Activated CD8-positive, alpha-beta memory T cell treated with anti-CD3 and anti-CD28 coated beads, Interleukin-2, amount 50 U/mL, for 48 hours (primary cell): ENCODE results near the gene RPP40.
"Not testable (repeated sequence)": the region's sequence is repeated elsewhere in the genome, so short reads cannot be mapped to it uniquely, and the experiment has no call there.

Experiments used
- DNase-seq: peaks from one replicate; pipeline ENCODE4 v3.0.0-alpha.2; 2020

Gene RPP40

DNA sequence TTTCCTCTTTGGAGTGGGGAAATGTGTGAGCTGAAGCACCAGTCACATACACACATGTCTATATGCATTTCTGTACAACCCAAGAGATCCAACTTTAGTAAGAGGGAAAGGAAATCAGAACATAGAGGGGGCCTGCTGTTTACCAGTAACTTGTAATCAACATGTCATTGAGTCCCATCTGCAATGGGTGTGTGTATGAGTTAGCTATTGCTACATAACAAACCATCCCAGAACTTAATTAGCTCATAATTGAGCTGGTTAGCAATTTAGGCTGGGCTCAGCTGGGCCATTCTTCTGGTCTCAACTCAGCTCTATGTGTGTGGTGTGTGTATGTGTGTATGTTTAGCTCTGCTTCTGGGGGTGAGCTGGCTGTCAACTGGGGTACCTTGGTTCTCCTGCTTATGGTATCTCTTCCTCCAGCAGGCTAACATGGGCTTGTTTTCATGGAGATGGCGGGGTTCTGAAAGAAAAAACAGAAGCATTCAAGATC, 10.3 kb upstream of the RPP40 start:
- DNase-seq: no peak

DNA sequence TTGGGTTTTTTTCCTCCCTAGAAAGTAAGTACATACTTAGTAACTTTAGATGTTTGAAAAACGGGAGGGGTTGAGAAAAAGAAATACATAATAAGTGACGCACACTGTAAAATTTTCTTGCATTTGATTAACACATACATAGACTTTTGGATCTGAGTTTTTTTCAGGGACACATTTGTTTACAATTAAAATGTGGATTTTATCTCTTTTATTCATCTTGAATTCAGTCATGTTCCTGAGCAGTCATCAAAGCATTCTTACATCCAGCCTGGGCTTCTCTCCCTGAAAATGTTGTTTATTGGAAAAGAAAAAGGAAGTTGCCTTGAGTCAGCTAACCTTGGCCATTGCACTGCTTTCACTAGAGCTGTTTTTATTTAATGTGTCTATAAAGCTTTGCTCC, 8.7 kb upstream of the RPP40 start:
- no peak for DNase-seq

DNA sequence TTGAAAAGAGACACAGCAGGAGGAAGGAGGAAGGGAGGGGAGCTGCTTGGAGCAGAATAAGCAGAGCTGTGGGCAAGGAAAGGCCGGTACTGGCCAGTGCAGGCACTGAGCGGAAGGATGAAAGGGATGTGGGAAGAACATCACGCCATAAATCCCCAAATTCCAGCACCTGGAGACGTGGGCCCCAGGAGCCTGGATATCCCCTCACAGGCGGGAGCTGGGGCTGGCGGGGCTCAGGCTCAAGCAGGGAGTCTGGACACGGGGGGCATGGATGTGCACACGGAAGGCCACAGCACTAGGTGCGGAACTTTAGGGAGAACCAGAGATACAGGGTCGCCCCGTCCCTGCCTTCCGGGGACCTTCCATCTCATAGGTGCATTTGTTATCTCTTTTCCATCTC, 7.5 kb upstream of the RPP40 start:
- no peak for DNase-seq

DNA sequence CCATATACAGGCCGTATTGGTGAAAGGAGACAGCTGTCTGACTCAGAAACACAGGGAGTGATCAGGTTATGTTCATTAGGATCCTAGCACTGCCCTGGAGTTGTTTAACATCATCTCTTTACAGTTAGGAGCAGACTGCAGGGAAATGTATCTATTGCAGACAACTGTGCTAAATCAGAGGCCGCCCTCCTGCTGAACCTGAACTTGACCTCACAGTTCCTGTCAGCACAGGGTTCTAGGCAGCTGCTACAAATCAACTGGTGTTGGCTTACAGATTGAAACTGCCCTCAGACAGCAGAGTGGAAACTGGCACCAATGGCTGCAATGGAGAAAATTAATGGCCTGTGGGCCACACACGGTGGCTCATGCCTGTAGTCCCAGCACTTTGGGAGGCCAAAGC, 3.7 kb upstream of the RPP40 start:
- DNase-seq: no peak

DNA sequence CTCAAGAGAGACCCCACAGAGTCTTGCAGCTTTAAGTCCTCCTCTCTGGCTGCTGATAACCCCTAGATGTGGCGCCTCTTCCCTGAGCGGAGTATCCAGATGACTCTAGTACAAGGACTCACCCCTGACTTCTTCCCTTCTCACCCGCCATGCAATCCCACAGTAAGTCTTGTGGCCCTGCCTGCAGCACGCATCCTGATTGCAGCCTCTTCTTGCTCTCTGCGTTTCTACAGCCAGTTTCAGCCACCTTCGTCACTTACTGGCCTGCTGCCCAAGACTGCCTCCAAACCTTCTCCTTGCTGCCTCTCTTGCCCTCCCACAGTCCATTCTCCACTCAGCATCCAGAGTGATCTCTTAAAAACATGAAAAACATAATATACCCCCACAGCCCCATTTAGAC, 2.4 kb upstream of the RPP40 start:
- DNase-seq: no peak

DNA sequence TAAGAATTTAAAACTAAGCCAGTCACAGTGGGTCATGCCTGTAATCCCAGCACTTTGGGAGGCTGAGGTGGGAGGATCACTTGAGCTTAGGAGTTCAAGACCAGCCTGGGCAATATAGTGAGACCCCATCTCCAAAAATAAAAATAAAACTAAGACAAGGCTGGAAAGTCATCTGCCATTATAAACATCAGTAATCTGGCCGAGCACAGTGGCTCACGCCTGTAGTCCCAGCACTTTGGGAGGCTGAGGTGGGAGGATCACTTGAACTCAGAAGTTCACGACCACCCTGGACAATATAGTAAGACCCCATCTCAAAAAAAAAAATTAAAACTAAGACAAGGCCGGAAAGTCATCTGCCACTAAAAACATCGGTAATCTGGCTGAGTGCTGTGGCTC, 1.2 kb upstream of the RPP40 start:
- DNase-seq: not testable (repeated sequence)

DNA sequence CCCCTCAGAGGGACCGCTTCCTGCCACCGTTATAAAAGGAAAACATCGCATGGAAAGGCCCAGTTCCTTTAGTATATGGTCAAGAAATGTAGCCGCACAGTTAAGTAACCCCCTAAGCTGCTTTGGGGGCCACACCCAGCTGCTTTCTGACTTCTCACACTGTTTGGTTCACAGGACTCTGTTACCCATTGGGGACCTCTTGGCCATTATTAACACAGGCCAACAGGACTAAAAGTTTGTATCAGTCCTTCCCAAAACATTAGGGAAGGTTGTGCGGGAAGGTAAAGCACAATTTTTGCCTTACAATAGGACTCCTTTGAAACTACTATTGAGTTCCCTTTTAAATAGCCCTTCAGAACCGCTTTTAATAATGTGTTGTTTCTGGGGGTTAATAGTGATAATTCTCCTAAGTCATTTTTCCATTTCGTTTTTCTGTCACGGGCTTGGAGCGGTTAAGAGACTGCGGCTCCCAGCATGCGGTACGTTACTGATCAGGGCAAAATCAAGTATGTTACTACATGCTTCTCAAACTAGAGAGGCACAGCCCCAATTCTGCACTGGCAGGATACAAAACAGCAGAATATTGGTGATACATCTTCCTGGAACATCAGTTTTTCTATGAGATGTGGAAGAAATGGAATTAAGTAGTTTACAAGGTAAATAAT, 668 bp upstream of the RPP40 start:
- no peak for DNase-seq

DNA sequence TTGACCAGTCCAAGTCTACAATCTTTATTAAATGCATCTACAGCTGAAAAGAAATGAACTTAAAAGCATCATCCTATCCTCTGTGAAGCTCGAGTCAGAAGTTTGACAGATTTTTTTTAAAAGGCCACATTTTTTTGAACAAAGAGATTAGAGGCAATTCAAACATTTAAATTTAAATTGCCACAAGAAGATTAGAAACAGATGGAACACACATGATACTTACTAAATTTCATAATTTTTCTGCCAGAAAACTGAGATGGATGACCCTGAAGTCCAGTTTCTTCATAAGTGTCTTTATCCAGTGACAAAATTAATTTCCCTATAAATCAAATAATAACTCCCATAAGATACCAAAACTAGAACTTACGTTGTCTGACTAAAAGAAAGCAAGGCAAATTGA, 4.3 kb downstream of the RPP40 start:
- DNase-seq: no peak

DNA sequence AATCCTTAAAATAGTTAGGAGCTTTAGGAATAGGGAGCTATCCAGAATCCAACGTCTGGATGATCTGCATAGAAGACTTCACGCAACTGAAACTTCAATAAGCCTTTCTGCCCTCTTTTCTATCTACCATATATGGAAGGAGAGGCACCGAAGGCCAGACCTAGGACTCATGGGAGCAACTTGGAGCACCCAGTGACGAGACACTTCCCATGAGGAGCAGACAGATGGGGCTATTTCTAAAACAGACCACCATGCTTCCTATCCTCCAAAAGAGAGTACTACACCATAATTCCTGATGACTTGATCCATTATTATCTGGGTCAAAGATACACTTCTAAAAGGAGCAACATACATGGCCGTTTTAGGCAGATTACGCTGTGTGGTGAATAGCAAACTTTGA, 6.0 kb downstream of the RPP40 start:
- no peak for DNase-seq

DNA sequence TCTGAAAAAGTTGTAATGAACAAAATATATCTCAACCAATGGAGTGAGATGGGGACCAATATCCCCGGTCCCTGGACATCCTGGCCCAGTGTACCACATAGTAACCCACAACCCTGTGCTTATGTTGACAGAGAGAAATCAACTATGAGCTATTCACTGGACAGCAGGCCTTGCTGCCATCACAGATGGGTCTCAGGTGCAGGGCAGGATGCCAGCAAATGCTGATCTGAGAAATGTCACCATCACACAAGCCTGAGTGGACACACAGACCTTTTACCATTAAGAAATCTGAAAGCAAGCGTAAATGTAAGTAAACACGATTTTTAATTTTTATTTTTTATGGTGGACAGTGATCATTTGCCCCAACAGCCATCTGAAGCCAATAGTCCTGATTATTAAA, 9.1 kb downstream of the RPP40 start:
- no peak for DNase-seq

DNA sequence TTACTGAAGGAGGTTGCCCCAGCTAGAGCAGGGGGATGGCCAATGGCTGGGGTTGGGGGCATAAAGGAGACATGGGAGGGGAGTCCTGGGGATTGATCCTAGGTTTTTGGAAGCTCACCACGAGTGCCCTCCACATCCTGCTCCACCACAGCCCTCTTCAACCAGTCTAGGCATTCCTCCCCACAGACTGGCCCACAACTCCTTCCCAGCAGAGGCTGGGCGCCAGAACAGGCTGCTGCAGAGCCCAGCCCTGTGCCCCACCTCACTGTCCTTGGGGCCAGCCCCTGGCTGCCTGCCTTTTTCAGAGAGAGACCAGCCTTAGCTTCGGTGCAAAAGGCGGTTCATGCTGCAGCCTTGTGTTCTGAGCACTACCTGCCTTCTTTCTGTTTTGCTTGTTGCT, 16.4 kb downstream of the RPP40 start:
- no peak for DNase-seq

DNA sequence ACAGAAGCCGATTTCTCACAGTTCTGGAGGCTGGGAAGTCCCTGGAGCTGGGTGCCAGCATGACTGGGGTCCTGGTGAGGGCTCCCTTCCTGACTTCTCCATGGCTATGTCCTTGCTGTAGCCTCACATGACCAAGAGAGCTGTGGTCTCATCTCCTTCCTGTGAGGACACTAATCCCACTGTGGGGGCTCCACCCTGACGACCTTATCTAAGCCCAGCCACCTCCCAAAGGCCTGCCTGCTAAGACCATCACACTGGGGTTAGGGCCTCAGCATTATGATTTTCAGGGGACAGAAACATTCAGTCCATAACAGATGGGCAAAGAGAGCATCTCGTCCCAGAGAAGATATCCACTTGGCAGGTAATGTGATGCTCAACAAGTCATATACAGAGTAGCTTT, 16.8 kb downstream of the RPP40 start:
- no peak for DNase-seq

DNA sequence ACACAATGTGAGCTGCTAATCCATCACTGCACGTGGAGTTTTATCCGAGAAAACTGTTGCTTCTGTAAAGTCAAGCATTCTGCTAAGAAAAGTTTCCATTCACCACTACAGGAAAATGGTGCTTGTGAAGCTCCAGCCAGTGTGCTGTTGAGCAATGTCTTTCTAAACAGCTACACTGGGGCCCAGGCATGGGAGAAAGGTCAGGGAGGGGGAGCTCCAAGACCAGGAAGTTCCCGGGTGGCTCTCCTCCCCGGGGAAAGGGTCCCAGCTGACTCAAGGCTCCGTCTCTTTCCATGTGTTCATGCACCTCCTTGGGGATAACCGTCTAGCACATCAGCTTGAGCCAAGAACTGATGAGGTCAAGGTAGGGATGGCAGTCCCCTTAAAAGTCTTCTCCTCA, 20.5 kb downstream of the RPP40 start:
- no peak for DNase-seq

DNA sequence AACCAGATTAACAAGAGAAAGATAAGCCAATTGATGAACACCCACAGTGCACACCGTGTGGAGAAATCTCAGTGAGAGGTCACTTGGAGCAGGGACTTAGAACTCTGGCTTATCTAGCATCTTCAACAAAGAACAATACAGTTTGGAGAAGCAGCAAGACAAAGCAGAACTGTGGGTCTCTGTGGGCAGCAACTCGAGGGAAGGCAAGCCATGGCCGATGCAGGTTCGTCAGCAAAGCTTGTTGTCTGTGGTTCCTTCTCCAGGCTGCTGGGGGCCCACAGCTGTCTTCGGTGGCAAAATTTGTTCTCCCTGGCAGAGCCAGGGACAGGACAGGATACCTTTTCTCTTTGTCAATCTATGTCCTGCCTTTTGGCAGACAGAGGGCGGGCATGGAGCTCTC, 22.1 kb downstream of the RPP40 start:
- no peak for DNase-seq

DNA sequence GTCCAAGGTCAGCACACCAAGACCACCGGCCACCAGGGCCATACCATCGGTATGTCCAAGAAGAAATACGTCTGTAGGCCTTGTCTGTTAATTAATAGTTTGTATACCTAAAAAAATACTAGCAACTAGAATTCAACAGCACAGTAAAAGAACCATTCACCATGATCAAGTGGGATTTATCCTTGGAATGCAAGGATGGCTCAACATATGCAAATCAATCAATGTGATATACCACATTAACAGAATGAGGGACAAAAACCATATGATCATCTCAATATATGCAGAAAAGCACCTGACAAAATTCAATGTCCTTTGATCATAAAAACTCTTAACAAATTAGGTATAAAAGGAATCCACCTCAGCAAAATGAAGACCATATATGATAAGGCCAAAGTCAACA, 24.4 kb downstream of the RPP40 start:
- no peak for DNase-seq

DNA sequence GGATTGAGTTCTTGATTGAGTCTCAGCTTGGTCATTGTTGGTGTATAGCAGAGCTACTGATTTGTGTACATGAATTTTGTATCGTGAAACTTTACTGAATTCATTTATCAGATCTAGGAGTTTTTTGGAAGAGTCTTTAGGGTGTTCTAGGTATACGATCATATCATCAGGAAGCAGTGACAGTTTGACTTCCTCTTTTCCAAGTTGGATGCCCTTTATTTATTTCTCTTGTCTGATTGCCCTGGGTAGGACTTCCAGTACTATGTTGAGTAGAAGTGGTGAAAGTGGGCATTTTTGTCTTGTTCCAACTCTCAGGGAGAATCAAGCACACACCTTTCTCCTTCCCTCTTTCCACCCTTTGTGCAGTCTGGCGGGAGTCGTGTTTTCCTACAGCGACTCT, 26.4 kb downstream of the RPP40 start:
- no peak for DNase-seq

DNA sequence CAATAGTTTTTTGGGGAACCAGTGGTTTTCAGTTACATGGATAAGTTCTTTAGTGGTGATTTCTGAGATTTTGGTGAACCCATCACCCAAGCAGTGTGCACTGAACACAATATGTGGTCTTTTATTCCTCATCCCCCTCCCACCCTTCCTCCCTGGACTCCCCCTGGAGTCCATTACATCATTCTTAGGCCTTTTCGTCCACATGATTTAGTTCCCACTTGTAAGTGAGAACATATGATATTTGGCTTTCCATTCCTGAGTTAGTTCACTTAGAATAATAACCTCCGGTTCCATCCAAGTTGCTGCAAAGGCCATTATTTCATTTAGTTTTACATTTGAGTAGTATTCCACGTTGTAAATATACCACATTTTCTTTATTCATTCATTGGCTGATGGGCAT, 28.3 kb downstream of the RPP40 start:
- DNase-seq: no peak

DNA sequence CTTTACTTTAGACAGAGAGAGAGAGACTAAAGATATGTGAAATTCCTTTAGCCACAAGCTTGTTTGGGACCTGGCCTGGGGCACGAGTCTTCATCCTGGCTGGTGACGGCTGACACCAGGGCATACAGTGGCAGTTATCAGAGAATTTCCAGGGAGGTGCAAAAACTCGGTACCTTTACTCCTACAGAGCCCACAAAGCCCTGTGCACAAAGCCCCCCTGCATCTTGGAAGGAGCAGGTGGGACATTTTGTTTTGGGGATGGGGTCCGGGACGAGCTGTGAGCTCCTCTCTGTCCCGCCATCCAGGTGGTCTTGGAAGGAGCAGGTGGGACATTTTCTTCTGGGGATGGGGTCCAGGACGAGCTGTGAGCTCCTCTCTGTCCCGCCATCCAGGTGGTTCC, 28.9 kb downstream of the RPP40 start:
- no peak for DNase-seq

DNA sequence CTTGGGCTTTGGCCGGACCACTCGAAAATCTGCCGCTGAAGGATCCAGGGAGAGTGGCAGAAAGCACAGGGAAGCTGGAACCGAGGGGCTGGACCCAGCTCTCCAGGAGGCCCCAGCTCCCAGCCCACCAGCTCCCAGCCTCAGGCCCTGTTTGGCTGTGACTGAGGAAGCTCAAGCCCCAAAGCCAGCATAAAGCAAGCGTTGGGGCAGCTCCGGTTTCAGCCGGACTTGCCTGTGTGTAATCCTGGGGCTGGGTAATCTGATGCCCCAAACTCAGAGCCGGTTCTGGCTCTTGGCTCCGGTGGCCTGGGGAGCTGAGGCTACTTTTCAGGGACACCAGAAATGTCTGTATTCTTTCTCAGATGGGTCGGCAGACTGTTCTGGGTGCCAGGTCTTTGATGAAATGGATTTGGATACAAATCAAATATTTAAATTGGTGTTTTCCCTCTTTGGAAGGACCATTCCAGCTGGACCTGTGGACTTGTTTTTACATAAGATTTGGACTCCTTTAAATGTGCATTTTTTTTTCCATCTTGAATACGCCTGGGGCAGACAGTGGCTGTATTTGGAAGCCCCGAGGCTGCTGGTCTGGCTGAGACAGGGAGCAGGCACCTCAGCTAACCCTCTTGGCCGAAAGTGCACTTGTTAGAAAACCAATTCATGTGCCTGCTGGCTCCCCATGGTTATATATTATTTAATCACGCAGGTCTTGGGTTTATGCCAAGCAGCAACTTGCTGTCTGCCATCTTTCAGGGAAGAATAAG, 29.7 kb downstream of the RPP40 start:
- no peak for DNase-seq

DNA sequence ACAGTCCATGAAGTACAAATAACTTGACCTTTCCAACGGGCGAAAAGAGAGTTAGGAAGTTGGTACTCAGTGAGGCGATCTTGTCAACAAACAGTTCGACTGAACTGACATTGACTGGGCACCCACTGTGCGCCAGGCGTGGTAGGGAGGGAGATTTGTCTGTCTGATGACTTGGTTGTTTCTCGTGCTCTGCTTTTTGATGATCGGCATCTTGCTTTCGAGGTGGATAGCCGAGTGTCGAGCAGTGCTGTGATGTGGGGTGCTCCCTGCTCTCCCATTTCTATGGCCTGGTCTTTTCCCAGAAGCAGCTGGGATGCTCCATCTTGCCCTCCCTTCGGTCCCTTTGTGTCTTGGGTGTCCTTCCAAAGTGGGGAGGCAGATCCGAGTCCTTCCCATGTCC, 30.4 kb downstream of the RPP40 start:
- no peak for DNase-seq

DNA sequence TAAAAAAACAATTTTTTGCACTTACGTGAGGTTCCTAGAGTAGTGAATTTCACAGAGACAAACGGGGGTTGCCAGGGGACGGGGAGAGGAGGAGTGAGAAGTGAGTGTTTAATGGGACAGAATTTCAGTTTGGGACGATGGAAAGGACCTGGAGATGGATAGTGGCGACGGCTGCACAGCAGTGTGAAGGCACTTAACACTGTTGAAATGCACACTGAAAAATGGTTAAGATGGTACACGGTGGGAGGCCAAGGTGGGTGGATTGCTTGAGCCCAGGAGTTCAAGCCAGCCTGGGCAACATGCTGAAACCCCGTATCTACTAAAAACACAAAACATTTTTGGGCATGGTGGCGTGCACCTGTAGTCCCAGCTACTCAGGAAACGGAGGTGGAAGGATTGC, 31.4 kb downstream of the RPP40 start:
- no peak for DNase-seq

DNA sequence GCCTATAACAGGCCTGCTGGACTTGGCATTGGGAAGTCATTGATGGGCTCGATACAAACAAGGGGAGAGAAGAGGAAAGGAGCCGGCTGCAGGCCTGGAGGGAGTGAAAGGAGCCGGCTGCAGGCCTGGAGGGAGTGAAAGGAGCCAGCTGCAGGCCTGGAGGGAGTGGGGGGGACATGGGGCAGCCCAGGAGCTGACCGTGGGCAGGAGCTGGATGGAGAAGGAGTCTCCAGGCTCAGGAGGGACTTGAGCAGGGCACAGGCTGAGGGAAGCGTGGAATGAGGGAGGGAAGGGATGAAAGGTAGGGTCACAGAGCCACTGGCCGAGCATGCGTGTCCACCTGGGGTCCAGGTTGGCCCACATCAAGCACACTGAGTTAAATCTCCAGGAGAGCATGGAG, 32.0 kb downstream of the RPP40 start:
- DNase-seq: no peak

DNA sequence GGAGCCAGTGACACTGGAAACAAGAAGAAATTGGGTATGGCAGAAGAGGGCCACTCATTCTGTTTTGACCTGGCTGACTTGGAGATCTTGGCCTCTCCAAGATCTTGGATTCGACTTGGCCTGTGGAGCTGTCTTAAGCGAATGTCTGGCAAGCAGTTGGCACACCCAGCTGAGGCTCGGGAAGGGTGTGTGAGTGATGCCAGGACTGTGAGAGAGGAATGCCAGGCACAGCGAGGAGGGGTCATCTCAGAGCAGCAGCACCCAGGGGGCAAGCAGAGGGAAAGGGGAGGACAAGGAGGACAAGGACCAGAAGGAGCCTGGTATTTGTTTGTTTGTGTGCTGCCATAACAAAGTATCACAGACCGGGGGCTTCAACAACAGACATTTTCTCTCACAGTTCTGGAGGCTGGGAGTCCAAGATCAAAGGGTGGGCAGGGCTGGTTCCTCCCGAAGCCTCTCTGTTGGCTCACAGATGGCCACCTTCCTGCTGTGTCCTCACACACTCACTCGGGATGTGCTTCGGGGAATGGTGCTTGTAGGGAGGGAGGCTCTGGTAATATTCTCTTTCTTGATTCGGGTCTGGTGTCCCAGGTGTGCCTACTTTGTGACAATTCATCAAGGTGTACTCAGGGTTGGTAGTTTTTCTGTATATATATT, 33.0 kb downstream of the RPP40 start:
- DNase-seq: no peak

DNA sequence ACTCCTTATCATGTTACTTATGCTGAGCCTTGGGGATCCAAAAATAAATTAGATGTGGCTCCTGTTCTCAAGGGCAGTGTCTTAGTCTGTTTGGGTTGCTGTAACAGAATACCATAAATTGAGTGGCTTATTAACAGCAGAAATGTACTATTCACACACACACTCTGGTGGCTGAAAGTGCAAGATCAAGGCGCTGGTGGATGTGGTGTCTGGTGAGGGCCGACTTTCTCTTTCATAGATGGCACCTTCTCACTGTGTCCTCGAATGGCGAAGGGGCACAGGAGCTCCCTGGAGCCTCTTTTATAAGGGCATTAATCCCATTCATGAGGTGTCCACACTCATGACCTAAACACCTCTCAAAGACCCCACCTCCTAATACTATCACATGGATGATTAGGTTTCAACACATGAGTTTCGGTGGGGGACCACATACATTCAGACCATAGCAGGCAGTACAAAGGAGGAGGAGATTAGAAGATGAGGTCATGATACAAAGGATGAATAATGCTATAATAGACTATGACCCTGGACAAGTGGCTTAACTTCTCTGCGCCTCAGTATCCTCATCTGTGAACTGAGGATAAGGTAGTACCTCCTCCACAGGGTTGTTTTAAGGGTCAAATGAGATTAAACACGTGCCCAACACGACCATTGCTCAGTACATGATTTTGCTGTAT, 34.1 kb downstream of the RPP40 start:
- no peak for DNase-seq
